WTC11 (cell line): ENCODE measurements around the gene PARD3B. TPM values are rescaled to one million over a fixed set of nuclear protein-coding genes. Genes with fewer than 3 reads are reported as not detected.

Experiments used
- EMX1 ChIP-seq: fragments of 250-450 bp; sonication (Bioruptor Pico); IDR thresholded peaks from 2 replicates; pipeline ENCODE4 v1.8.0; 2021; ENCODE audit warnings: mild to moderate bottlenecking
- ETV6 ChIP-seq: sonication (generic); formaldehyde crosslinking; IDR thresholded peaks from 2 replicates; pipeline ENCODE4 v1.8.1; 2022; ENCODE audit warnings: mild to moderate bottlenecking, missing genetic modification reagents
- FOXJ3 ChIP-seq: sonication (generic); formaldehyde crosslinking; IDR thresholded peaks from 2 replicates; pipeline ENCODE4 v1.9.0; 2021; ENCODE audit warnings: missing genetic modification reagents, mild to moderate bottlenecking, borderline replicate concordance
- JAZF1 ChIP-seq: fragments of 250-450 bp; sonication (Bioruptor Pico); IDR thresholded peaks from 2 replicates; pipeline ENCODE4 v1.9.0; 2021; ENCODE audit warnings: moderate library complexity, mild to moderate bottlenecking, inconsistent platforms
- NFATC4 ChIP-seq: fragments of 250-450 bp; sonication (Bioruptor Pico); IDR thresholded peaks from 2 replicates; pipeline ENCODE4 v1.9.0; 2021; ENCODE audit warnings: mild to moderate bottlenecking
- NR1H2 ChIP-seq: sonication (generic); formaldehyde crosslinking; IDR thresholded peaks from 2 replicates; pipeline ENCODE4 v1.9.0; 2021; ENCODE audit warnings: mild to moderate bottlenecking, moderate library complexity, missing genetic modification reagents
- TEAD4 ChIP-seq: sonication (generic); formaldehyde crosslinking; IDR thresholded peaks from 2 replicates; pipeline ENCODE4 v1.8.0; 2022; ENCODE audit warnings: mild to moderate bottlenecking, missing genetic modification reagents
- TP53 ChIP-seq: sonication (generic); formaldehyde crosslinking; IDR thresholded peaks from 2 replicates; pipeline ENCODE4 v1.8.1; 2023; ENCODE audit warnings: mild to moderate bottlenecking, missing genetic modification reagents
- ZNF317 ChIP-seq: sonication (generic); formaldehyde crosslinking; IDR thresholded peaks from 2 replicates; pipeline ENCODE4 v1.8.1; 2023; ENCODE audit warnings: low read depth, mild to moderate bottlenecking, moderate library complexity, missing genetic modification reagents, borderline replicate concordance
- total RNA-seq: library from RNA; stranded (reverse); gene quantifications from 3 replicates; pipeline ENCODE4 v1.2.3, GENCODE V29; 2021
- TF ChIP-seq, protein P1 (sequence below): fragments of 250-450 bp; sonication (Bioruptor Pico); IDR thresholded peaks from 2 replicates; pipeline ENCODE4 v1.9.0; 2021; ENCODE audit warnings: mild to moderate bottlenecking
- TF ChIP-seq, protein P2 (sequence below): sonication (generic); formaldehyde crosslinking; IDR thresholded peaks from 2 replicates; pipeline ENCODE4 v1.8.1; 2023; ENCODE audit warnings: mild to moderate bottlenecking, moderate library complexity, missing genetic modification reagents
- TF ChIP-seq, protein P3 (sequence below): sonication (generic); formaldehyde crosslinking; IDR thresholded peaks from 2 replicates; pipeline ENCODE4 v1.8.0; 2022; ENCODE audit warnings: missing genetic modification reagents
- TF ChIP-seq, protein P4 (sequence below): fragments of 250-450 bp; sonication (Bioruptor Pico); IDR thresholded peaks from 2 replicates; pipeline ENCODE4 v1.9.0; 2021; ENCODE audit warnings: mild to moderate bottlenecking
- TF ChIP-seq, protein P5 (sequence below): sonication (generic); formaldehyde crosslinking; IDR thresholded peaks from 2 replicates; pipeline ENCODE4 v1.8.1; 2022; ENCODE audit warnings: mild to moderate bottlenecking, moderate library complexity, missing genetic modification reagents
- TF ChIP-seq, protein P6 (sequence below): sonication (generic); formaldehyde crosslinking; IDR thresholded peaks from 2 replicates; pipeline ENCODE4 v1.8.0; 2022; ENCODE audit warnings: mild to moderate bottlenecking, missing genetic modification reagents
- TF ChIP-seq, protein P7 (sequence below): sonication (generic); formaldehyde crosslinking; IDR thresholded peaks from 2 replicates; pipeline ENCODE4 v1.8.1; 2022; ENCODE audit warnings: low read depth, mild to moderate bottlenecking, moderate library complexity, missing genetic modification reagents, borderline replicate concordance
- TF ChIP-seq, protein P8 (sequence below): sonication (generic); formaldehyde crosslinking; IDR thresholded peaks from 2 replicates; pipeline ENCODE4 v1.8.0; 2022; ENCODE audit warnings: mild to moderate bottlenecking, missing genetic modification reagents

PARD3B gene
- total RNA-seq, 1 experiment from 2014 or later = 5.6 TPM

DNA sequence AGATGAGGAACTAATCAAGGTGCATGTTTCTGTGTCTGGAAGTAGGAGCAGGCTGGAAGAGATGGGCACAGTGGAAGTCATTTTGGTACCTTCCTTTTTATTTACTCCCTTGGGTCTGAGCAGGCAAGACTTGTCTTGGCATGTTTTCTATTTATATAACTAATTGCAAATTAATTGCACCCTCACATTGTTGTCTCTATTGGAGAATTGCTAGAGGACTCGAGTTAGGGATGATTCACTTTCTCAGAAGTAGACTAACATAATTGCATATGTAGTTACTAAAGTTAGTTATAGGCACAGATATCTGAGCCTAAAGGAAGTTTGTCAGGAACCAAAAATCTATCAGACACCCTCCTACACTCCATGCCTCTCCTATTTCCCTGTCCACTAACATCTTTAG, 1044.2 kb downstream of the PARD3B start (continued):
- TF ChIP-seq, protein P1, sequence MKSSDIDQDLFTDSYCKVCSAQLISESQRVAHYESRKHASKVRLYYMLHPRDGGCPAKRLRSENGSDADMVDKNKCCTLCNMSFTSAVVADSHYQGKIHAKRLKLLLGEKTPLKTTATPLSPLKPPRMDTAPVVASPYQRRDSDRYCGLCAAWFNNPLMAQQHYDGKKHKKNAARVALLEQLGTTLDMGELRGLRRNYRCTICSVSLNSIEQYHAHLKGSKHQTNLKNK (CRISPR knock-in tag) = no peak
- TF ChIP-seq, protein P2, sequence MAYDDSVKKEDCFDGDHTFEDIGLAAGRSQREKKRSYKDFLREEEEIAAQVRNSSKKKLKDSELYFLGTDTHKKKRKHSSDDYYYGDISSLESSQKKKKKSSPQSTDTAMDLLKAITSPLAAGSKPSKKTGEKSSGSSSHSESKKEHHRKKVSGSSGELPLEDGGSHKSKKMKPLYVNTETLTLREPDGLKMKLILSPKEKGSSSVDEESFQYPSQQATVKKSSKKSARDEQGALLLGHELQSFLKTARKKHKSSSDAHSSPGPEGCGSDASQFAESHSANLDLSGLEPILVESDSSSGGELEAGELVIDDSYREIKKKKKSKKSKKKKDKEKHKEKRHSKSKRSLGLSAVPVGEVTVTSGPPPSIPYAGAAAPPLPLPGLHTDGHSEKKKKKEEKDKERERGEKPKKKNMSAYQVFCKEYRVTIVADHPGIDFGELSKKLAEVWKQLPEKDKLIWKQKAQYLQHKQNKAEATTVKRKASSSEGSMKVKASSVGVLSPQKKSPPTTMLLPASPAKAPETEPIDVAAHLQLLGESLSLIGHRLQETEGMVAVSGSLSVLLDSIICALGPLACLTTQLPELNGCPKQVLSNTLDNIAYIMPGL (CRISPR knock-in tag) = no peak
- TF ChIP-seq TP53 (CRISPR knock-in tag) = no peak
- no peak for TF ChIP-seq FOXJ3 (CRISPR knock-in tag)
- TF ChIP-seq TEAD4 = no peak
- no peak for TF ChIP-seq NFATC4 (CRISPR knock-in tag)
- TF ChIP-seq, protein P3, sequence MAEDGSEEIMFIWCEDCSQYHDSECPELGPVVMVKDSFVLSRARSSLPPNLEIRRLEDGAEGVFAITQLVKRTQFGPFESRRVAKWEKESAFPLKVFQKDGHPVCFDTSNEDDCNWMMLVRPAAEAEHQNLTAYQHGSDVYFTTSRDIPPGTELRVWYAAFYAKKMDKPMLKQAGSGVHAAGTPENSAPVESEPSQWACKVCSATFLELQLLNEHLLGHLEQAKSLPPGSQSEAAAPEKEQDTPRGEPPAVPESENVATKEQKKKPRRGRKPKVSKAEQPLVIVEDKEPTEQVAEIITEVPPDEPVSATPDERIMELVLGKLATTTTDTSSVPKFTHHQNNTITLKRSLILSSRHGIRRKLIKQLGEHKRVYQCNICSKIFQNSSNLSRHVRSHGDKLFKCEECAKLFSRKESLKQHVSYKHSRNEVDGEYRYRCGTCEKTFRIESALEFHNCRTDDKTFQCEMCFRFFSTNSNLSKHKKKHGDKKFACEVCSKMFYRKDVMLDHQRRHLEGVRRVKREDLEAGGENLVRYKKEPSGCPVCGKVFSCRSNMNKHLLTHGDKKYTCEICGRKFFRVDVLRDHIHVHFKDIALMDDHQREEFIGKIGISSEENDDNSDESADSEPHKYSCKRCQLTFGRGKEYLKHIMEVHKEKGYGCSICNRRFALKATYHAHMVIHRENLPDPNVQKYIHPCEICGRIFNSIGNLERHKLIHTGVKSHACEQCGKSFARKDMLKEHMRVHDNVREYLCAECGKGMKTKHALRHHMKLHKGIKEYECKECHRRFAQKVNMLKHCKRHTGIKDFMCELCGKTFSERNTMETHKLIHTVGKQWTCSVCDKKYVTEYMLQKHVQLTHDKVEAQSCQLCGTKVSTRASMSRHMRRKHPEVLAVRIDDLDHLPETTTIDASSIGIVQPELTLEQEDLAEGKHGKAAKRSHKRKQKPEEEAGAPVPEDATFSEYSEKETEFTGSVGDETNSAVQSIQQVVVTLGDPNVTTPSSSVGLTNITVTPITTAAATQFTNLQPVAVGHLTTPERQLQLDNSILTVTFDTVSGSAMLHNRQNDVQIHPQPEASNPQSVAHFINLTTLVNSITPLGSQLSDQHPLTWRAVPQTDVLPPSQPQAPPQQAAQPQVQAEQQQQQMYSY (CRISPR knock-in tag) = no peak
- TF ChIP-seq, protein P4, sequence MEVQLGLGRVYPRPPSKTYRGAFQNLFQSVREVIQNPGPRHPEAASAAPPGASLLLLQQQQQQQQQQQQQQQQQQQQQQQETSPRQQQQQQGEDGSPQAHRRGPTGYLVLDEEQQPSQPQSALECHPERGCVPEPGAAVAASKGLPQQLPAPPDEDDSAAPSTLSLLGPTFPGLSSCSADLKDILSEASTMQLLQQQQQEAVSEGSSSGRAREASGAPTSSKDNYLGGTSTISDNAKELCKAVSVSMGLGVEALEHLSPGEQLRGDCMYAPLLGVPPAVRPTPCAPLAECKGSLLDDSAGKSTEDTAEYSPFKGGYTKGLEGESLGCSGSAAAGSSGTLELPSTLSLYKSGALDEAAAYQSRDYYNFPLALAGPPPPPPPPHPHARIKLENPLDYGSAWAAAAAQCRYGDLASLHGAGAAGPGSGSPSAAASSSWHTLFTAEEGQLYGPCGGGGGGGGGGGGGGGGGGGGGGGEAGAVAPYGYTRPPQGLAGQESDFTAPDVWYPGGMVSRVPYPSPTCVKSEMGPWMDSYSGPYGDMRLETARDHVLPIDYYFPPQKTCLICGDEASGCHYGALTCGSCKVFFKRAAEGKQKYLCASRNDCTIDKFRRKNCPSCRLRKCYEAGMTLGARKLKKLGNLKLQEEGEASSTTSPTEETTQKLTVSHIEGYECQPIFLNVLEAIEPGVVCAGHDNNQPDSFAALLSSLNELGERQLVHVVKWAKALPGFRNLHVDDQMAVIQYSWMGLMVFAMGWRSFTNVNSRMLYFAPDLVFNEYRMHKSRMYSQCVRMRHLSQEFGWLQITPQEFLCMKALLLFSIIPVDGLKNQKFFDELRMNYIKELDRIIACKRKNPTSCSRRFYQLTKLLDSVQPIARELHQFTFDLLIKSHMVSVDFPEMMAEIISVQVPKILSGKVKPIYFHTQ = no peak
- TF ChIP-seq, protein P5, sequence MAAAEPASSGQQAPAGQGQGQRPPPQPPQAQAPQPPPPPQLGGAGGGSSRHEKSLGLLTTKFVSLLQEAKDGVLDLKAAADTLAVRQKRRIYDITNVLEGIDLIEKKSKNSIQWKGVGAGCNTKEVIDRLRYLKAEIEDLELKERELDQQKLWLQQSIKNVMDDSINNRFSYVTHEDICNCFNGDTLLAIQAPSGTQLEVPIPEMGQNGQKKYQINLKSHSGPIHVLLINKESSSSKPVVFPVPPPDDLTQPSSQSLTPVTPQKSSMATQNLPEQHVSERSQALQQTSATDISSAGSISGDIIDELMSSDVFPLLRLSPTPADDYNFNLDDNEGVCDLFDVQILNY (CRISPR knock-in tag) = no peak
- no peak for TF ChIP-seq EMX1 (CRISPR knock-in tag)
- no peak for TF ChIP-seq ZNF317 (CRISPR knock-in tag)
- TF ChIP-seq JAZF1 (CRISPR knock-in tag) = no peak
- TF ChIP-seq ETV6 = no peak
- TF ChIP-seq, protein P6, sequence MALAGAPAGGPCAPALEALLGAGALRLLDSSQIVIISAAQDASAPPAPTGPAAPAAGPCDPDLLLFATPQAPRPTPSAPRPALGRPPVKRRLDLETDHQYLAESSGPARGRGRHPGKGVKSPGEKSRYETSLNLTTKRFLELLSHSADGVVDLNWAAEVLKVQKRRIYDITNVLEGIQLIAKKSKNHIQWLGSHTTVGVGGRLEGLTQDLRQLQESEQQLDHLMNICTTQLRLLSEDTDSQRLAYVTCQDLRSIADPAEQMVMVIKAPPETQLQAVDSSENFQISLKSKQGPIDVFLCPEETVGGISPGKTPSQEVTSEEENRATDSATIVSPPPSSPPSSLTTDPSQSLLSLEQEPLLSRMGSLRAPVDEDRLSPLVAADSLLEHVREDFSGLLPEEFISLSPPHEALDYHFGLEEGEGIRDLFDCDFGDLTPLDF (CRISPR knock-in tag) = no peak
- TF ChIP-seq NR1H2 (CRISPR knock-in tag) = no peak
- TF ChIP-seq, protein P7, sequence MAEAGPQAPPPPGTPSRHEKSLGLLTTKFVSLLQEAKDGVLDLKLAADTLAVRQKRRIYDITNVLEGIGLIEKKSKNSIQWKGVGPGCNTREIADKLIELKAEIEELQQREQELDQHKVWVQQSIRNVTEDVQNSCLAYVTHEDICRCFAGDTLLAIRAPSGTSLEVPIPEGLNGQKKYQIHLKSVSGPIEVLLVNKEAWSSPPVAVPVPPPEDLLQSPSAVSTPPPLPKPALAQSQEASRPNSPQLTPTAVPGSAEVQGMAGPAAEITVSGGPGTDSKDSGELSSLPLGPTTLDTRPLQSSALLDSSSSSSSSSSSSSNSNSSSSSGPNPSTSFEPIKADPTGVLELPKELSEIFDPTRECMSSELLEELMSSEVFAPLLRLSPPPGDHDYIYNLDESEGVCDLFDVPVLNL = no peak
- TF ChIP-seq, protein P8, sequence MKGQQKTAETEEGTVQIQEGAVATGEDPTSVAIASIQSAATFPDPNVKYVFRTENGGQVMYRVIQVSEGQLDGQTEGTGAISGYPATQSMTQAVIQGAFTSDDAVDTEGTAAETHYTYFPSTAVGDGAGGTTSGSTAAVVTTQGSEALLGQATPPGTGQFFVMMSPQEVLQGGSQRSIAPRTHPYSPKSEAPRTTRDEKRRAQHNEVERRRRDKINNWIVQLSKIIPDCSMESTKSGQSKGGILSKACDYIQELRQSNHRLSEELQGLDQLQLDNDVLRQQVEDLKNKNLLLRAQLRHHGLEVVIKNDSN (CRISPR knock-in tag) = no peak
- TF ChIP-seq, all 79 proteins: peak for 0
